Esophagus (tissue), 2 donors: Measurements from ENCODE around the gene GFPT2. TPM values are rescaled to one million over a fixed set of nuclear protein-coding genes. Genes with fewer than 3 reads are reported as not detected.

Experiments
- H3K27ac ChIP-seq, 2 donors: one replicate each; pipeline ENCODE4 v1.5.1; 2013; ENCODE audit warnings: low read depth in 2 of 2, mild to moderate bottlenecking in 2 of 2, inconsistent platforms in 1 of 2, low read length in 1 of 2, moderate library complexity in 1 of 2
- H3K27me3 ChIP-seq, 2 donors: one replicate each; pipeline ENCODE4 v1.6.1; 2013; ENCODE audit warnings: low read length in 2 of 2, control low read depth in 1 of 2, mild to moderate bottlenecking in 1 of 2; ENCODE audit not compliant: insufficient read depth in 2 of 2, control insufficient read depth in 1 of 2
- H3K36me3 ChIP-seq, 2 donors: one replicate each; pipeline ENCODE4 v1.6.1; 2013; ENCODE audit warnings: low read length in 1 of 2; ENCODE audit not compliant: control insufficient read depth in 2 of 2, insufficient read depth in 2 of 2
- H3K4me1 ChIP-seq, 2 donors: one replicate each; pipeline ENCODE4 v1.6.1; 2013; ENCODE audit warnings: low read length in 1 of 2; ENCODE audit not compliant: control insufficient read depth in 2 of 2, insufficient read depth in 2 of 2
- H3K4me3 ChIP-seq, 2 donors: one replicate each; pipeline ENCODE4 v1.5.1; 2013; ENCODE audit warnings: low read length in 2 of 2, mild to moderate bottlenecking in 2 of 2, low read depth in 1 of 2, moderate library complexity in 1 of 2
- H3K9me3 ChIP-seq, 2 donors: one replicate each; pipeline ENCODE4 v1.6.1; 2013; ENCODE audit warnings: mild to moderate bottlenecking in 2 of 2, low read depth in 1 of 2, low read length in 1 of 2, moderate library complexity in 1 of 2; ENCODE audit not compliant: control insufficient read depth in 2 of 2, insufficient read depth in 1 of 2
- WGBS, 2 donors: extraction: QIAGEN DNeasy Blood & Tissue Kit; methylation state at CpG; one replicate each; pipeline ENCODE4 v1.1.7; 2013; 5-methylcytosine and 5-hydroxymethylcytosine counted together
- polyA plus RNA-seq, 2 donors: library from polyadenylated mRNA; stranded (reverse); fragments of 200-250 nt; gene quantifications; one replicate each; pipeline ENCODE4 v1.2.3, GENCODE V29; 2013
- donor health status: healthy with polysubstance abuse.
- donor health status: Bipolar disorder and iron deficiency.

GFPT2 gene
- polyA plus RNA-seq, 2 donors, result 0.73 to 1.9 TPM

DNA sequence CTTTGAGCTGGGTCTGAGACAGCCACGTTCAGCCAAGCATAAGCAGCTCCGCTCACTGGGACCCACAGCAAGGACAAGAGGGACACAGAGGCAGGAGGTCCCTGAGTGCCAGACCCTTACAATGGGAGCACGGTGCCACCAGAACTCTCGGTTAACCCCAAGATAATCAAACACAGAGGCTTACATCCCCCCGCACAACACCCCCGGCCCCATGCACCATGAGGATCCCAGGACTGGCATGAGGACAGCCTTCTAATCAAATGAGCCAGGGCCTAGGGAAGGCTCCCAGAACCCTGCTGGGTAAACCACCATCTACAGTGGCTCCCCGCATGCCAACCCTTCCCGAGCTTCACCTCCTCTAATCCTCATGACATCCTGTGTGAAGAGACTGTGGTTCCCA, 7.4 kb downstream of the GFPT2 start:
- Histone ChIP-seq H3K27me3 (no peaks in the 10 kb centered on the region), H3K4me1 (no peaks in the 10 kb centered on the region), H3K36me3 (no peaks in the 10 kb centered on the region), H3K27ac (no peak overlapping the region), H3K9me3 (no peaks in the 10 kb centered on the region), H3K4me3 (no peak overlapping the region)
- WGBS, 2 donors, result 93 to 94% methylated on average over 8 of the region's 8 CpGs

DNA sequence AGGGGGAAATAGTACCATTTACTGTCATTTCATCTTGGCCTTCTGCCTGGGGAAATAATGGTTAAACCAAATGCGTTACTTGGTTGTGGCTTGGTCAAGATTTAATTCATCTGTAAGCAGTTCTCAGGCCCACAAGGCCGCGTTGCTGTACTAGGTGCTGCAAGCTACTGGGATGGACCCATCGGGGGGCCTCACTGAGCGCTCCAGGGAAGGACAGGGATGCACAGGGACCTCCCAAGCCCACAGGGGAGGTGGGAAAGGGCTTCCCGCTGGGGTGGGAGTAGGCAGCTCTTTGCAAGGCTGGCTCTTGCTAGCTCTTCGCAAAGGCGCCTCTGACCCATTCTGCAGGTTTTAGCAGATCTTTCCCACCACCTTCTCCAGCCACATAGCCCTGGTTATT, 8.0 kb downstream of the GFPT2 start:
- H3K27ac ChIP-seq, result no peak overlapping the region
- H3K27me3 ChIP-seq, result no peaks in the 10 kb centered on the region
- no peaks in the 10 kb centered on the region for H3K9me3 ChIP-seq
- no peaks in the 10 kb centered on the region for H3K36me3 ChIP-seq
- WGBS, 2 donors, result 93 to 94% methylated on average over 8 of the region's 8 CpGs
- H3K4me3 ChIP-seq, result no peak overlapping the region
- no peaks in the 10 kb centered on the region for H3K4me1 ChIP-seq

DNA sequence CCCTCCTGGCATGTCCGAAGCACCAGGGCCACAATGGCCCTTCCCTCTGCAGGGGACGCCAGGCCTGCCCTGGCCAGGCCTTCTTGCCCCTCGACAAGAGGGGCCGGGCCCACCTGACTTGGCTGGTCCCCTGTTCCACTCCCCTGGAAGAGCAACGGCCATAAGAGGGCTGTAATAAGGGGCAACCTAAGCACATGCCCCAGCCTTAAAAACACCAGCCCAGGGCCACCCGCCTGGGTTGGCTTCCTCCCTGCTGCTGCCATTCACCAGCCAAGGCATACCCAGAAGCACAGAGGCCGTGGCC, 8.5 kb downstream of the GFPT2 start:
- no peaks in the 10 kb centered on the region for H3K27me3 ChIP-seq
- WGBS, 2 donors, result 87 to 89% methylated on average over 7 of the region's 7 CpGs
- no peak overlapping the region for H3K4me3 ChIP-seq
- no peaks in the 10 kb centered on the region for H3K4me1 ChIP-seq
- no peaks in the 10 kb centered on the region for H3K9me3 ChIP-seq
- no peaks in the 10 kb centered on the region for H3K36me3 ChIP-seq
- no peak overlapping the region for H3K27ac ChIP-seq

DNA sequence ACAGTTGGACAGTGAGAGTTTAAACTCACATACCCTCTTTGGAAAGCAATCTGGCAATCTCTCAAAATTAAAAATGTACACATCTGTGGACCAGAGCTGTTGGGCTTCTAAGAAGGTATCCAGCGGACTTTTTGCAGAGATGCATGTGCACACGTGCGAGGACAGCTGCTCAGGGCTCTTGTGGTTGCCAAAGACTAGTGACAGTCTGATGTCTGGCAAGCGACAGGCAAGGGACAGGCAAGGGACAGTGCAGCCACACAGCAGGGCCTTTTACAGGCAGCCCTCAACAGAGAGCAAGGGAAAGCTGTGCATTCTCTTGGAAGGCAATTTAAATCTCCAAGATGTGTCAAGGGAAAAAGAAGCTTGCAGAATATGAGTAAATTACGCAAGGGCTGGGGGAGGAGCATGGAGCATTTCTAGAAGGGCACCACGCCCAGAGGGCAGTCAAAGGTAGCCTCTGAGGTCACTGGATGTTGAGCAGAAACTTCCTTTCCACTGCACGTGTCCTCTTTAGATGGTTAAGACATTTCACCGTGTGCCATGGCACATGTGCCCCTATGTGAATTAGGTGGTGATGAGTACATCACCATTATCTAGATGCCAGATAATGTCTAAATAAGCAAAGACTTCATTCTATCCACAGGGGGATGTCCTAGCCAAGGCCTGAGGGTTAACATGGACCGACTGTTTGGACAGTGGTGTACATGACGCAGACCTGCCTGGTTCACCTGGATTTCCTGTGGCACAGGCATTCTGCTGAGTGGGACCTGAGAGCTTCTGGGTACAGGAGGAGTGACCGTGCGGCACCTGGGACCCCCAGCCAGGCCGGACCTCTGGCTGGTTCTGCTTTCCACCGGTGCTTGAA, 9.1 kb downstream of the GFPT2 start:
- Histone ChIP-seq H3K36me3 (no peaks in the 10 kb centered on the region), H3K27ac (no peak overlapping the region), H3K4me3 (no peak overlapping the region), H3K4me1 (no peaks in the 10 kb centered on the region), H3K9me3 (no peaks in the 10 kb centered on the region), H3K27me3 (no peaks in the 10 kb centered on the region)
- WGBS, 2 donors, result 75% methylated on average over 14 of the region's 14 CpGs

DNA sequence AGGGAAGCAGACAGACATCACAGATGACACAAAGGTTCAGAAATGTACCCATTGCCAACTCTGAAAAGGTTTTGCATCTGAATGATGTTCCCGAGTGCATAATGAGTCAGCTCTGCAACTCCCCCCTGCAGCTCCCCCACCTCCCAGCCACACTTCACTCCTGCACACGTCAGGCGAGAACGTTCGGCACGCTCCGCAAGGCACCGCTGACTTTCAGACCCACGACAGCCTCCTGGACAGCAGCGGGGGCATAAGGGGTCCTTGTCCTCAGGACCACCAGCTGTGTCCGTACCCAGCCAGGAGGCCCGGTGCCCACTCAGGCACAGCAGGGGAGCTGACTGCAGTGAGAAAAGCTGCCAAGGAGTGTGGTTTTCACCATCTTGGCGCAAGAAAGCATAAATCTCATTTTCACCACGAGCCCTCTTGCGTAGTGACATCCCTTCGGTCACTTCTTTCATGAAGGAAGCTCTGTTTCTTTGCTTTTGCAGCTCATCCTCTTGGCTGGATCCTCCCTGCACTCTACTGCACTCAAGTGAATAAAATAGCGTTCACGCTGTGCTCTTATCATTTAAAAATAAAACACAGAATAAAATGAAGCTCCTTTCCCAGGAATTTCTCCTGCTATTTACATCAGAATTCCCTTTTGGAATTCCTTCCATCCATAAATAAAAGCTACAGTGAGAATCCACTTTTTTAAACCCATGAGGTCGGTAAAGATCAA, 9.9 kb downstream of the GFPT2 start:
- no peak overlapping the region for H3K27ac ChIP-seq
- H3K4me1 ChIP-seq, result no peaks in the 10 kb centered on the region
- no peaks in the 10 kb centered on the region for H3K9me3 ChIP-seq
- no peak overlapping the region for H3K4me3 ChIP-seq
- H3K27me3 ChIP-seq, result no peaks in the 10 kb centered on the region
- H3K36me3 ChIP-seq, result no peaks in the 10 kb centered on the region
- 41 to 47% methylated on average over 19 of the region's 19 CpGs for WGBS, 2 donors

DNA sequence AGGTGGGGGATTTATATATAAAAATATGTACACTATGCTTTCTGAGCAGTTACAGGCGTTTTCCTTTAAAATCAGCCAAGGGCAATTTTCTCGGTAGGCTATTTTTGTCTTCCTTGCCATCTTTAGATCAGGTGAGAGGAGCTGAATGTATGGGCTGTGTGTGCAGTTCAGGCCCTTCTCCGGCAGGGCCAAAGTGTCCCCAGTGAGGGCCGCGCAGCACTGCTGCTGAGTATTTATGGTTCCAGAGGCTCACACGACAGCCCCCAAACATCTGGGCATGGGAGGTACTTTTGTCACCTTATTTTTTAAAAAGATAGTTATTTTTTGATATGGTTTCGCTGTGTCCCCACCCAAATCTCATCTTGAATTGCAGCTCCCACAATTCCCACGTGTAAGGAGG, 11.5 kb downstream of the GFPT2 start:
- no peaks in the 10 kb centered on the region for H3K4me1 ChIP-seq
- H3K4me3 ChIP-seq, result no peak overlapping the region
- H3K36me3 ChIP-seq, result no peaks in the 10 kb centered on the region
- H3K9me3 ChIP-seq, result no peaks in the 10 kb centered on the region
- H3K27me3 ChIP-seq, result no peaks in the 10 kb centered on the region
- 83 to 90% methylated on average over 8 of the region's 8 CpGs for WGBS, 2 donors
- no peak overlapping the region for H3K27ac ChIP-seq

DNA sequence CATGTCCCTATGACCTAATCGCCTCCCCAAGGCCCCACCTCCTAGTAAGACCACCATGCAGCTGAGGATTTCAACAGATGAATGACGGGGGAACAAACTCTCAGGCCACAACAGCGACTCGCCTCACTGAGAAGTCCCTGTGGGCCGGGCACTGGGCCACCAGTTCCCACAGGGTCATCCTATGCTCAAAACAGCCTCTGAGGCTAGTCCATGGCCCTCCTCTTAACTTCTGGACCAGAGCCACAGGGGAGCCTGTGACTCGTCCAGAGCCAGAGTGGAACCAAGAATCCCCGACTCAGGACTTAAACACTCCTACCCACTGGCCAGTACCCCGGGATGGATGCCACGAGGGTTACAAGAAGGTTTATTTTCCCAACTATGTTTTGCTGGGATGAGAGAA, 12.3 kb downstream of the GFPT2 start:
- Histone ChIP-seq H3K4me3 (no peak overlapping the region), H3K9me3 (no peaks in the 10 kb centered on the region), H3K4me1 (no peaks in the 10 kb centered on the region), H3K36me3 (no peaks in the 10 kb centered on the region), H3K27ac (no peak overlapping the region), H3K27me3 (no peaks in the 10 kb centered on the region)
- 82 to 88% methylated on average over 9 of the region's 9 CpGs for WGBS, 2 donors

DNA sequence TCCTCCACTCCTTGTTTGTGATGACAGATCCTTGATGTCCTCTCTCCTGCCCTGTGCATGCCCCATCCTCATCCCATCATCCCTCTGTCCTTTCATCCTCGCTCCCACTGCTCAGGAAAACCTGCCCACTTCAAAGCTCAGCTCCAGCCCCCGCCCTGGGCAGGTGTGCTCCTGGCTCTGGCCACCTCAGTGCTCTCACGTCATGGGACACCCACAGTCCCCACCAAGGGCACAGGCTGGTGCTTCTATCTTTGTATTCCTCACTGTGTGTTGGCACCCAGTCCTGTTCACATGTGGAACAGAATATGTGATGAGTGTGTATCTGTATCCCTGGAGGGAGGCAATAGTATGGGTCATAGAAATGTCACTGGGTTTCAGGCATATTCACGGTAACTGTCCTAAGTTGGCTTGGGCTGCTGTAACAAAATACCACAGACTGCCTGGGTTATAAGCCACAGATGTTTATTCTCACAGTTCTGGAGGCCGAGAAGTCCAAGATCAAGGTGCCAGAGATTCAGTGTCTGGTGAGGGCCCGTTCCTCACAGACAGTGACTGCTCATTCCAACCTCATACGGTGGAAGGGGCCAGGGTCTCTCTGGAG, 13.5 kb downstream of the GFPT2 start:
- WGBS, 2 donors, result 82 to 83% methylated on average over 7 of the region's 7 CpGs
- Histone ChIP-seq H3K4me1 (no peaks in the 10 kb centered on the region), H3K27ac (no peak overlapping the region), H3K27me3 (no peaks in the 10 kb centered on the region), H3K4me3 (no peak overlapping the region), H3K9me3 (no peaks in the 10 kb centered on the region), H3K36me3 (no peaks in the 10 kb centered on the region)

DNA sequence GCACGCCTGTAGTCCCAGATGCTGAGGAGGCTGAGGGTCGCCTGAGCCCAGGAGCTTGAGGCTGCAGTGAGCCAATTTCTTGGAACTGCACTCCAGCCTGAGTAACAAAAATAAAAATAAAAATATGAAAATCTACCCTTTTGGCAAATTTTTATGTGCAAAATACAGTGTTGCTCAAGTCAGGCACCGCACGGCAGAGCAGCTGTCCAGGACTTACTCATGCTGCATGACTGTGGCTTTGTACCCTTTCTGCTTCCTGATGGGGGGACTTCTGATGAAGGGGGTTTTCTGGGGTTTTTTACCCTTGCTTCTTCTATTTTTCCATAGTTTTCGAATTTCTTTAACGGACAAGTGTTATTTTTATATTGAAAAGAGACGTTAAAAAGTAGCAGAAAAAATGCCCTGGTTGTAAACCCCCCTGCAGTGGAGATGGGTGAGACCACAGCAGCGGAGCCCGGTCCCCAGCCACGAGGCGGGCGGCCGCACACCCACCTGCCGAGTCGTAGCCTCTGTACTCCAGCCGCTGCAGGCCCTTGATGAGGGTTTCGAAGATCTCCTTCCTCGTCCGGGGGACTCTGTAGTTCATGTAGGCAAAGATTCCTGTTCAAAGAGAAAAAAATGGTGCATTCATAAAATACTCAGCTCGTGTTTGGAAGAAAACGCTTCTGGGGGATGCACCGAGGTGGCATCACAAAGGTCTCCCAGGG, 15.0 kb downstream of the GFPT2 start:
- Histone ChIP-seq H3K27ac (no peak overlapping the region), H3K36me3 (no peaks in the 10 kb centered on the region), H3K9me3 (no peaks in the 10 kb centered on the region), H3K4me3 (no peak overlapping the region), H3K4me1 (peaks cover 0 to 4% of the 10 kb centered on the region in 2 donors), H3K27me3 (no peaks in the 10 kb centered on the region)
- WGBS, 2 donors, result 91 to 92% methylated on average over 22 of the region's 22 CpGs
